GM19240 (cell line): ENCODE measurements around the gene TRMT10C.
"Not testable (repeated sequence)": the region's sequence is repeated elsewhere in the genome, so short reads cannot be mapped to it uniquely, and the experiment has no call there.

ENCODE experiments used
- DNase-seq: peaks from one replicate; pipeline ENCODE4 v3.0.0; 2011; ENCODE audit warnings: low spot score; ENCODE audit not compliant: insufficient read length

The TRMT10C gene

GRCh38 chr3:101548527-101549105 lies 13.1 kb upstream of the TRMT10C start:
- no peak for DNase-seq

DNA sequence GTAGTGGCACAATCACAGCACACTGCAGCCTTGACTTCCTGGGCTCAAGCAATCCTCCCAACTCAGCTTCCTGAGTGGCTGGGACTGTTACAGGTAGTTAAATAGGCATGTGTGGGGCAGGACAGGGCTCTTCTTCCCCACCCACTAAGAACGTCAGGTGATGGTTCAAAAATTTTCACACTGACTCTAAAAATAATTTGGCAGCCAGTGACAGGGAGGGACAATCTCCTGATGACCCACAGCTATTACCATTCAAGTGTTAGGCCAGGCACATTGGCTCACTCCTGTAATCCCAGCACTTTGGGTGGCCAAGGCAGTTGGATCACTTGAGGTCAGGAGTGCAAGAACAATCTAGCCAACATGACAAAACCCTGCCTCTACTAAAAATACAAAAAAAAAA lies 12.2 kb upstream of the TRMT10C start:
- DNase-seq = no peak

- not testable (repeated sequence) for DNase-seq
Observed at GRCh38 chr3:101551359-101552081, 10.1 kb upstream of the TRMT10C start.

GRCh38 chr3:101553381-101553780 lies 8.3 kb upstream of the TRMT10C start:
- not testable (repeated sequence) for DNase-seq

GRCh38 chr3:101556064-101556463 lies 5.6 kb upstream of the TRMT10C start:
- no peak for DNase-seq

GRCh38 chr3:101567528-101568317 lies 6.1 kb downstream of the TRMT10C start:
- DNase-seq = no peak

- DNase-seq = no peak
Observed at GRCh38 chr3:101571028-101571895, 9.6 kb downstream of the TRMT10C start.

GRCh38 chr3:101573449-101574387 lies 12.1 kb downstream of the TRMT10C start, which contains the start of gene PCNP:
Gene PCNP (plus strand): TSS chr3:101574180. CDS start chr3:101574216, 36 bp downstream.
- DNase-seq = peak; percentile 68

- DNase-seq = peak; percentile 7
Observed at GRCh38 chr3:101574388-101575112, 12.9 kb downstream of the TRMT10C start.

GRCh38 chr3:101577286-101577685 lies 15.6 kb downstream of the TRMT10C start:
- DNase-seq = no peak

- no peak for DNase-seq
Observed at GRCh38 chr3:101588616-101589015, 26.9 kb downstream of the TRMT10C start.

DNA sequence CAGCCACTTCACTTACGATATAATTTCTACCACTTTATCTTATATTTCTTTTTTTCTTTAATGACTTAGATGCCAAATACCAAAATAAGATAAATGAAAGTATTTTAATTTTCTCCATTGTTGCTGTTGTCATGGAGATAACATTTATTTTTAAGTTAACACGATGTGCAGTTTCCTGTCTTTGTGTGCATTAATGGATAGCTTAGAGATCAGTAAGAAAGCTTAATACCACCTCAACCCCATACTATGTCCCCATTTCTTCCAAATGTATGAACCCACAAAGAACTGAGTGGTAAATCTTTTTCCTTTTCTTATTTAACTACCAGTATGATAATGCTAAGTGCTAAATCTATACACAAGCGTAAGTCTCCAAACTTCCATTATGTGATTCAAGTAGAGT lies 29.4 kb downstream of the TRMT10C start:
- DNase-seq = no peak

DNA sequence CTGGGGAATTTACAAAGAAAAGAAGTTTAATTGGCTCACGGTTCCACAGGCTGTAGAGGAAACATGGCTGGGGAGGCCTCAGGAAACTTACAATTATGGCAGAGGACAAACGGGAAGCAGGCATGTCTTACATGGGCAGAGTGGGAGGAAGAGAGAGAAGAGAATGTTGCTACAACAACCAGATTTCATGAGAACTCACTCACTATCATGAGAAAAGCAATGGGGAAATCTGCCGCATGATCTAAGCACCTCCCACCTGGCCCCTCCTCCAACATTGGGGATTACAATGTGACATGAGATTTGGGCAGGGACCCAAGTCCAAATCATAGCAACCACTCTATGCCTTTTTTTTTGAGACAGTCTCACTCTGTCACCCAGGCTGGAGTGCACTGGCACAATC lies 41.1 kb downstream of the TRMT10C start:
- no peak for DNase-seq

DNA sequence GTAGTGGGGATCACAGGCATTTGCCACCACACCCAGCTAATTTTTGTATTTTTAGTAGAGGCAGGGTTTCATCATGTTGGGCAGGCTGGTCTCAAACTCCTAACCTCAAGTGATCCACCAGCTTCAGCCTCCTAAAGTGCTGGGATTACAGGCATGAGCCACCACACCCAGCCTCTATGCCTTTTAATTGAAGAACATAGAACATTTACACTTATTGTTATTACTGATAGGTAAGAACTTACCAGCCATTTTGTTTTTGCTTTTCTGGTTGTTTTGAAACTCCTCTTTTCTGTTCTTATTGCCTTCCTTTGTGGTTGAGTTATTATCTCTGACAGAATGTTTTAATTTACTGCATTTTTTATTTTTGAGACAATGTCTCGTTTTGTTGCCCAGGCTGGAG lies 41.5 kb downstream of the TRMT10C start:
- no peak for DNase-seq

- not testable (repeated sequence) for DNase-seq
Observed at GRCh38 chr3:101605398-101605797, 43.7 kb downstream of the TRMT10C start.

DNA sequence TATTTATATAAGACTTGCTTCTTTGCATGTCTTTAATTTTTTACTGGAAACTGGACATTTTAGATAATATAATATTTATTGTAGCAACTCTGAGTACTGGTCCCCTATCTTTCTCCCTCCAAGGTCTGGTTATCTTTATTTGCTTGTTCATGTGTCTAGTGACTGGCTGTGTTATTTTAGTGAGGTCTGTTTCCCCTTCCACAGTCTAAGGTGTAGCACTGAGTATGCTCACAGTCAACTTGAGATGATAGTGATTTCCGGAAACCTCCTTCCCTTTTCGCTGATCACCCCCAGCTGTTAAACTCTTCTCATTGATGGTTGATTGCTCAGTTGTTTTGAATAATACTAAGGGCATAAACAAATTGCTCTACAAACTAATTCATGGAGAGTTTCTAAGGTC lies 49.4 kb downstream of the TRMT10C start:
- DNase-seq = no peak

DNA sequence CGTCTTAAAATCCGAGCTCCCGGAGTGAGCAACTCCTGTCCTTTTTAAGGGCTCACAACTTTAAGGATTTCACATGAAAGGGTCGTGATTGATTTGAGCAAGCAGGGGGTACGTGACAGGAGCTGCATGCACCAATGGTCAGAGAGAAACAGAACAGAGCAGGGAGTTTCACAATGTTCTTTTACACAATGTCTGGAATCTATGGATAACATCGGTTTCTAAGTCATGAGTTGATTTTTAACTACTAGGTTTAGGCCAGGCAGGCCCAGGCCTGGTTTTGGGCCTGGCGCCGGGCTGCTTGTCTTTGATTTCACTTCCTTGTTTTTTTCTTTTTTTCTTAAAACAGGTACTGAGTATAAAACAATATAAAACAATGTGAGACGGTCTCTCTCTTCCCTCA lies 51.3 kb downstream of the TRMT10C start:
- not testable (repeated sequence) for DNase-seq

GRCh38 chr3:101615525-101615924 lies 53.9 kb downstream of the TRMT10C start:
- no peak for DNase-seq
